Measurements from ENCODE around the gene ACOX1. TPM values are rescaled to one million over a fixed set of nuclear protein-coding genes. Genes with fewer than 3 reads are reported as not detected.

ACOX1 gene
- polyA plus RNA-seq, 1 of the 3 experiments (the other 2 are of a cell fraction) = 21.5 TPM

GRCh38 chr17:75925912-75926311 is 53.1 kb downstream of the ACOX1 start:
- 94% methylated on average over 11 of the region's 15 CpGs for WGBS (ENCODE audit: low lambda C conversion rate)
- Histone ChIP-seq H3K9me2 (no peaks in the 10 kb centered on the region), H3K4me1 (ENCODE audit: control insufficient read depth in 1 of 2, insufficient read depth in 2 of 2, low read depth in 1 of 2, low read length in 1 of 2) (no peaks in the 10 kb centered on the region), H4K20me1 (ENCODE audit: insufficient read depth) (no peaks in the 10 kb centered on the region), H3F3A (replicated peaks; ENCODE audit: insufficient read depth) (no peaks in the 10 kb centered on the region), H3K27ac (ENCODE audit: low read depth in 2 of 2, low read length in 1 of 2) (no peak overlapping the region), H3K4me2 (no peak overlapping the region), H3K36me3 (replicated peaks in 1 of 2; ENCODE audit: control insufficient read depth in 1 of 2, insufficient read depth in 2 of 2, low read length in 1 of 2) (peaks cover 10 to 22% of the 10 kb centered on the region in 2 experiments), H3K9ac (no peak overlapping the region), H2AFZ (ENCODE audit: low read depth) (no peak overlapping the region), H3K4me3 (ENCODE audit: low read depth in 2 of 2, low read length in 1 of 2) (no peak overlapping the region), H3K27me3 (ENCODE audit: insufficient read depth) (no peaks in the 10 kb centered on the region), H3K9me3 (no peaks in the 10 kb centered on the region), H3K79me2 (ENCODE audit: insufficient read depth) (no peaks in the 10 kb centered on the region)
- POLR2A ChIA-PET = interaction anchor here (0.9 to 1.7 kb wide), 2 partner anchors 10 to 17 kb away, joined by 4 to 5 read pairs; no protein-coding TSS in a partner anchor
- TF ChIP-seq EP300 (IDR thresholded peaks at IDR 0.05; ENCODE audit: borderline replicate concordance in 1 of 2, low read depth in 1 of 2, low read length in 1 of 2) (no peak), RAD21 (IDR thresholded peaks at IDR 0.05; ENCODE audit: low read length) (no peak), SMC3 (IDR thresholded peaks at IDR 0.05; ENCODE audit: low read depth, low read length) (no peak), NRF1 (IDR thresholded peaks at IDR 0.05; ENCODE audit: low read depth, low read length) (no peak), FOXM1 (IDR thresholded peaks at IDR 0.05; ENCODE audit: low read depth) (no peak), FOXJ3 (CRISPR knock-in tag; IDR thresholded peaks at IDR 0.05) (no peak), JUND (IDR thresholded peaks at IDR 0.05) (no peak), IRF3 (IDR thresholded peaks at IDR 0.05; ENCODE audit: low read depth, low read length) (no peak)
- DNase-seq = no peak
- CTCF ChIA-PET = interaction anchor here (0.7 to 5.7 kb wide), 11 partner anchors 8 to 107 kb away, joined by 3 to 23 read pairs (median 6); partner anchors contain the start of genes FBF1 and MRPL38

- TF ChIP-seq CHD2 (IDR thresholded peaks at IDR 0.05; ENCODE audit: low read length, partially characterized antibody) (no peak), YY1 (IDR thresholded peaks at IDR 0.05; ENCODE audit: low read depth) (no peak), TEAD4 (IDR thresholded peaks at IDR 0.05; ENCODE audit: borderline replicate concordance, insufficient read depth) (no peak), RFX5 (IDR thresholded peaks at IDR 0.05; ENCODE audit: low read length) (no peak), RCOR1 (IDR thresholded peaks at IDR 0.05; ENCODE audit: low read length) (no peak), CTCF (IDR thresholded peaks at IDR 0.05) (no peak), USF2 (IDR thresholded peaks at IDR 0.05; ENCODE audit: borderline replicate concordance, low read depth, low read length) (no peak), JUND (IDR thresholded peaks at IDR 0.05) (no peak)
- H3K4me2 ChIP-seq = no peak overlapping the region
- H2AFZ ChIP-seq (ENCODE audit: low read depth) = no peak overlapping the region
- ChIA-PET CTCF (interaction anchor here (0.7 to 5.7 kb wide), 5 partner anchors 20 to 107 kb away, joined by 3 to 23 read pairs (median 6); partner anchors contain the start of gene MRPL38), POLR2A (interaction anchor here (0.9 kb wide), 1 partner anchor 9 kb away, joined by 5 read pairs; no protein-coding TSS in a partner anchor)
- 98% methylated on average over 9 of the region's 11 CpGs for WGBS (ENCODE audit: low lambda C conversion rate)
- H3K9ac ChIP-seq = no peak overlapping the region
- H3K27ac ChIP-seq (ENCODE audit: low read depth in 2 of 2, low read length in 1 of 2) = no peak overlapping the region
- H3K36me3 ChIP-seq (replicated peaks in 1 of 2; ENCODE audit: control insufficient read depth in 1 of 2, insufficient read depth in 2 of 2, low read length in 1 of 2) = peaks cover 10 to 22% of the 10 kb centered on the region in 2 experiments
- H3F3A ChIP-seq (replicated peaks; ENCODE audit: insufficient read depth) = no peaks in the 10 kb centered on the region
- no peaks in the 10 kb centered on the region for H4K20me1 ChIP-seq (ENCODE audit: insufficient read depth)
- no peaks in the 10 kb centered on the region for H3K27me3 ChIP-seq (ENCODE audit: insufficient read depth)
- no peak for DNase-seq
- no peaks in the 10 kb centered on the region for H3K4me1 ChIP-seq (ENCODE audit: control insufficient read depth in 1 of 2, insufficient read depth in 2 of 2, low read depth in 1 of 2, low read length in 1 of 2)
- no peaks in the 10 kb centered on the region for H3K9me2 ChIP-seq
- no peak overlapping the region for H3K4me3 ChIP-seq (ENCODE audit: low read depth in 2 of 2, low read length in 1 of 2)
- H3K9me3 ChIP-seq = no peaks in the 10 kb centered on the region
- no peaks in the 10 kb centered on the region for H3K79me2 ChIP-seq (ENCODE audit: insufficient read depth)
Measured at GRCh38 chr17:75925103-75925502, 53.9 kb downstream of the ACOX1 start.

All from SK-N-SH (cell line).